Measurements from ENCODE around the gene PAPPA. TPM values are rescaled to one million over a fixed set of nuclear protein-coding genes. Genes with fewer than 3 reads are reported as not detected.

The PAPPA gene
- total RNA-seq, 1 donor from 2014 or later: 1.3 TPM

GRCh38 chr9:116411506-116411905 is 257.9 kb downstream of the PAPPA start:
- H3K4me3 ChIP-seq (ENCODE audit: low read depth, low read length): no peak overlapping the region
- peak; percentile 52 for FAIRE-seq
- H3K36me3 ChIP-seq (ENCODE audit: control insufficient read depth, insufficient read depth, low read length): no peaks in the 10 kb centered on the region
- TF ChIP-seq CTCF (IDR thresholded peaks at IDR 0.05; ENCODE audit: insufficient read depth, low read length, severe bottlenecking): no peak
- DNase-seq (ENCODE audit: low read depth): no peak
- H3K27me3 ChIP-seq (ENCODE audit: control insufficient read depth, insufficient read depth, low read length): no peaks in the 10 kb centered on the region

- Histone ChIP-seq H3K4me3 (ENCODE audit: low read depth, low read length) (no peak overlapping the region), H3K36me3 (ENCODE audit: control insufficient read depth, insufficient read depth, low read length) (no peaks in the 10 kb centered on the region), H3K27me3 (ENCODE audit: control insufficient read depth, insufficient read depth, low read length) (no peaks in the 10 kb centered on the region)
- TF ChIP-seq CTCF (IDR thresholded peaks at IDR 0.05; ENCODE audit: insufficient read depth, low read length, severe bottlenecking): no peak
- DNase-seq (ENCODE audit: low read depth): no peak
- no peak for FAIRE-seq
These were observed 260.8 kb downstream of the PAPPA start for GRCh38 chr9:116414374-116414773.

- Histone ChIP-seq H3K27me3 (ENCODE audit: control insufficient read depth, insufficient read depth, low read length) (no peaks in the 10 kb centered on the region), H3K36me3 (ENCODE audit: control insufficient read depth, insufficient read depth, low read length) (no peaks in the 10 kb centered on the region), H3K4me3 (ENCODE audit: low read depth, low read length) (no peak overlapping the region)
- no peak for DNase-seq (ENCODE audit: low read depth)
- no peak for FAIRE-seq
- TF ChIP-seq CTCF (IDR thresholded peaks at IDR 0.05; ENCODE audit: insufficient read depth, low read length, severe bottlenecking): no peak
These were observed 262.8 kb downstream of the PAPPA start for GRCh38 chr9:116416421-116416820.

GRCh38 chr9:116417464-116417863 is 263.9 kb downstream of the PAPPA start:
- H3K4me3 ChIP-seq (ENCODE audit: low read depth, low read length): no peak overlapping the region
- peak; percentile 32 for DNase-seq (ENCODE audit: low read depth)
- FAIRE-seq: no peak
- no peaks in the 10 kb centered on the region for H3K36me3 ChIP-seq (ENCODE audit: control insufficient read depth, insufficient read depth, low read length)
- no peaks in the 10 kb centered on the region for H3K27me3 ChIP-seq (ENCODE audit: control insufficient read depth, insufficient read depth, low read length)
- TF ChIP-seq CTCF (IDR thresholded peaks at IDR 0.05; ENCODE audit: insufficient read depth, low read length, severe bottlenecking): no peak

- Histone ChIP-seq H3K27me3 (ENCODE audit: control insufficient read depth, insufficient read depth, low read length) (no peaks in the 10 kb centered on the region), H3K4me3 (ENCODE audit: low read depth, low read length) (no peak overlapping the region), H3K36me3 (ENCODE audit: control insufficient read depth, insufficient read depth, low read length) (no peaks in the 10 kb centered on the region)
- no peak for DNase-seq (ENCODE audit: low read depth)
- no peak for FAIRE-seq
- TF ChIP-seq CTCF (IDR thresholded peaks at IDR 0.05; ENCODE audit: insufficient read depth, low read length, severe bottlenecking): no peak
These were observed 265.6 kb downstream of the PAPPA start for GRCh38 chr9:116419181-116419580.

GRCh38 chr9:116420993-116421538 is 267.5 kb downstream of the PAPPA start:
- FAIRE-seq (peak; percentile 95), DNase-seq (ENCODE audit: low read depth) (peak; percentile 99)
- TF ChIP-seq CTCF (IDR thresholded peaks at IDR 0.05; ENCODE audit: insufficient read depth, low read length, severe bottlenecking): no peak
- Histone ChIP-seq H3K36me3 (ENCODE audit: control insufficient read depth, insufficient read depth, low read length) (no peaks in the 10 kb centered on the region), H3K27me3 (ENCODE audit: control insufficient read depth, insufficient read depth, low read length) (no peaks in the 10 kb centered on the region), H3K4me3 (ENCODE audit: low read depth, low read length) (no peak overlapping the region)
